Trophoblast cell (in vitro differentiated cells and primary cell): ENCODE data around the gene LGALS7.
"Not testable (repeated sequence)": the region's sequence is repeated elsewhere in the genome, so short reads cannot be mapped to it uniquely, and the experiment has no call there.

ENCODE experiments used
- DNase-seq, 2 donors: peaks; one replicate each; pipeline ENCODE4 v3.0.0-alpha.2; 2016
- H2AFZ ChIP-seq: 2 replicates; pipeline ENCODE4 v1.6.1; 2013; ENCODE audit warnings: low read length, moderate library complexity, mild to moderate bottlenecking; ENCODE audit not compliant: insufficient read depth, poor library complexity
- H2AK5ac ChIP-seq: 2 replicates; pipeline ENCODE4 v1.6.1; 2013; ENCODE audit warnings: mild to moderate bottlenecking, low read length
- H2BK120ac ChIP-seq: 2 replicates; pipeline ENCODE4 v1.6.1; 2013; ENCODE audit warnings: low read length, mild to moderate bottlenecking, moderate library complexity; ENCODE audit not compliant: insufficient read depth, poor library complexity
- H2BK12ac ChIP-seq: 2 replicates; pipeline ENCODE4 v1.6.1; 2013; ENCODE audit warnings: mild to moderate bottlenecking, low read length, moderate library complexity
- H2BK5ac ChIP-seq: 2 replicates; pipeline ENCODE4 v1.6.1; 2013; ENCODE audit warnings: low read length, low read depth, moderate library complexity, mild to moderate bottlenecking; ENCODE audit not compliant: poor library complexity
- H3K14ac ChIP-seq: 2 replicates; pipeline ENCODE4 v1.6.1; 2013; ENCODE audit warnings: mild to moderate bottlenecking, low read length
- H3K18ac ChIP-seq: 2 replicates; pipeline ENCODE4 v1.6.1; 2013; ENCODE audit warnings: mild to moderate bottlenecking, low read length
- H3K23ac ChIP-seq: 2 replicates; pipeline ENCODE4 v1.6.1; 2013; ENCODE audit warnings: low read length
- H3K27ac ChIP-seq: 2 replicates; pipeline ENCODE4 v1.5.1; 2013; ENCODE audit warnings: low read depth, mild to moderate bottlenecking, inconsistent platforms, low read length, moderate library complexity
- H3K27me3 ChIP-seq: 2 replicates; pipeline ENCODE4 v1.6.1; 2013; ENCODE audit warnings: inconsistent platforms, mild to moderate bottlenecking, low read length, moderate library complexity; ENCODE audit not compliant: insufficient read depth
- H3K36me3 ChIP-seq, 2 experiments: 1 replicate in 1 of 2; 2 replicates in 1 of 2; pipeline ENCODE4 v1.6.1; 2013; ENCODE audit warnings: low read length in 2 of 2, mild to moderate bottlenecking in 2 of 2, moderate library complexity in 1 of 2; ENCODE audit not compliant: insufficient read depth in 2 of 2, control insufficient read depth in 1 of 2
- H3K4ac ChIP-seq: 2 replicates; pipeline ENCODE4 v1.6.1; 2013; ENCODE audit warnings: low read depth, mild to moderate bottlenecking, low read length, moderate library complexity
- H3K4me1 ChIP-seq, 2 experiments: 1 replicate in 1 of 2; 2 replicates in 1 of 2; pipeline ENCODE4 v1.6.1; 2013; ENCODE audit warnings: low read length in 2 of 2, mild to moderate bottlenecking in 2 of 2, moderate library complexity in 1 of 2; ENCODE audit not compliant: insufficient read depth in 2 of 2, control insufficient read depth in 1 of 2
- H3K4me2 ChIP-seq: 2 replicates; pipeline ENCODE4 v1.6.1; 2013; ENCODE audit warnings: inconsistent platforms, mild to moderate bottlenecking, low read length, moderate library complexity
- H3K4me3 ChIP-seq: 2 replicates; pipeline ENCODE4 v1.5.1; 2013; ENCODE audit warnings: mild to moderate bottlenecking, low read depth, low read length, inconsistent platforms
- H3K79me1 ChIP-seq: one replicate; pipeline ENCODE4 v1.6.1; 2013; ENCODE audit warnings: low read length
- H3K79me2 ChIP-seq: 2 replicates; pipeline ENCODE4 v1.6.1; 2013; ENCODE audit warnings: low read length, mild to moderate bottlenecking; ENCODE audit not compliant: control insufficient read depth, insufficient read depth, poor library complexity
- H3K9ac ChIP-seq: 2 replicates; pipeline ENCODE4 v1.6.1; 2013; ENCODE audit warnings: mild to moderate bottlenecking, low read length
- H3K9me3 ChIP-seq: 2 replicates; pipeline ENCODE4 v1.6.1; 2013; ENCODE audit warnings: low read depth, mild to moderate bottlenecking, control low read depth, inconsistent platforms, low read length; ENCODE audit not compliant: insufficient read depth
- H4K12ac ChIP-seq: 2 replicates; pipeline ENCODE4 v1.6.1; 2013; ENCODE audit warnings: low read depth, mild to moderate bottlenecking, low read length, moderate library complexity
- H4K8ac ChIP-seq: 2 replicates; pipeline ENCODE4 v1.6.1; 2013; ENCODE audit warnings: low read depth, mild to moderate bottlenecking, low read length, moderate library complexity
- H4K91ac ChIP-seq: one replicate; pipeline ENCODE4 v1.6.1; 2013; ENCODE audit warnings: low read depth, mild to moderate bottlenecking, low read length, moderate library complexity
- WGBS: extraction: QIAGEN DNeasy Blood & Tissue Kit; methylation state at CpG from one replicate; pipeline ENCODE4 v1.1.7; 2013; ENCODE audit warnings: missing lambda C conversion rate; ENCODE audit not compliant: insufficient read length, insufficient coverage; ENCODE audit errors: extremely low coverage; 5-methylcytosine and 5-hydroxymethylcytosine counted together

Gene LGALS7

GRCh38 chr19:38774181-38774950, 1.0 kb upstream of the LGALS7 start:
- H4K91ac ChIP-seq, result no peak overlapping the region
- H3K4me3 ChIP-seq, result no peak overlapping the region
- no peak overlapping the region for H3K27ac ChIP-seq
- no peak overlapping the region for H3K4ac ChIP-seq
- H3K14ac ChIP-seq, result no peak overlapping the region
- H2BK120ac ChIP-seq, result no peak overlapping the region
- H3K27me3 ChIP-seq, result no peaks in the 10 kb centered on the region
- no peaks in the 10 kb centered on the region for H3K79me2 ChIP-seq
- no peak overlapping the region for H3K18ac ChIP-seq
- no peak overlapping the region for H2BK12ac ChIP-seq
- H3K36me3 ChIP-seq, result no peaks in the 10 kb centered on the region
- H2AK5ac ChIP-seq, result peak overlapping the region; percentile 35
- no peak overlapping the region for H3K9ac ChIP-seq
- no peaks in the 10 kb centered on the region for H3K9me3 ChIP-seq
- no peak overlapping the region for H2BK5ac ChIP-seq
- no peak overlapping the region for H3K23ac ChIP-seq
- H4K12ac ChIP-seq, result no peak overlapping the region
- peaks cover 2% of the 10 kb centered on the region for H3K79me1 ChIP-seq
- no peak for DNase-seq
- H2AFZ ChIP-seq, result no peak overlapping the region
- WGBS, result no CpG with 5 or more reads among the region's 13 CpGs
- peaks cover 0 to 2% of the 10 kb centered on the region in 2 experiments for H3K4me1 ChIP-seq
- no peak overlapping the region for H3K4me2 ChIP-seq
- no peak overlapping the region for H4K8ac ChIP-seq

GRCh38 chr19:38771569-38771968, 1.7 kb downstream of the LGALS7 start:
- H4K8ac ChIP-seq, H3K4ac ChIP-seq, H3K36me3 ChIP-seq, H4K12ac ChIP-seq, H3K4me3 ChIP-seq, H3K79me2 ChIP-seq, H2AK5ac ChIP-seq, H3K9me3 ChIP-seq, DNase-seq, H3K9ac ChIP-seq, H4K91ac ChIP-seq, H3K23ac ChIP-seq, H2AFZ ChIP-seq, H3K27ac ChIP-seq, H3K18ac ChIP-seq, H3K4me1 ChIP-seq, H3K79me1 ChIP-seq, H3K27me3 ChIP-seq, H2BK5ac ChIP-seq, H2BK120ac ChIP-seq, H3K4me2 ChIP-seq, H2BK12ac ChIP-seq, H3K14ac ChIP-seq: not testable (repeated sequence)
- no CpG with 5 or more reads among the region's 30 CpGs for WGBS

- not testable (repeated sequence) for H3K23ac ChIP-seq, H2AFZ ChIP-seq, H2BK5ac ChIP-seq, H4K91ac ChIP-seq, H3K4me3 ChIP-seq, H3K36me3 ChIP-seq, H2AK5ac ChIP-seq, H3K27ac ChIP-seq, H4K8ac ChIP-seq, H3K79me1 ChIP-seq, H3K9me3 ChIP-seq, H3K27me3 ChIP-seq, H3K4me2 ChIP-seq, H3K9ac ChIP-seq, H3K14ac ChIP-seq, H2BK12ac ChIP-seq, DNase-seq, H3K4me1 ChIP-seq, H4K12ac ChIP-seq, H3K18ac ChIP-seq, H3K4ac ChIP-seq, H3K79me2 ChIP-seq, H2BK120ac ChIP-seq
- WGBS, result no CpG with 5 or more reads among the region's 22 CpGs
These were observed 2.4 kb downstream of the LGALS7 start for GRCh38 chr19:38770949-38771275.

GRCh38 chr19:38770228-38770948, 2.9 kb downstream of the LGALS7 start:
- not testable (repeated sequence) for H3K18ac ChIP-seq, DNase-seq, H3K79me2 ChIP-seq, H3K4ac ChIP-seq, H3K23ac ChIP-seq, H3K9ac ChIP-seq, H3K27ac ChIP-seq, H3K4me1 ChIP-seq, H3K4me2 ChIP-seq, H4K12ac ChIP-seq, H3K36me3 ChIP-seq, H4K8ac ChIP-seq, H3K79me1 ChIP-seq, H2BK120ac ChIP-seq, H3K9me3 ChIP-seq, H3K4me3 ChIP-seq, H2AK5ac ChIP-seq, H3K14ac ChIP-seq, H2BK12ac ChIP-seq, H2BK5ac ChIP-seq, H3K27me3 ChIP-seq
- Histone ChIP-seq H2AFZ (peak overlapping the region; percentile 3), H4K91ac (peak overlapping the region; percentile 70)
- WGBS, result no CpG with 5 or more reads among the region's 58 CpGs
